Daoy (cell line): ENCODE data around the gene MANSC1. TPM values are rescaled to one million over a fixed set of nuclear protein-coding genes. Genes with fewer than 3 reads are reported as not detected.
"Not testable (repeated sequence)": the region's sequence is repeated elsewhere in the genome, so short reads cannot be mapped to it uniquely, and the experiment has no call there.

Experiments
- DNase-seq: peaks from one replicate; pipeline ENCODE4 v3.0.0-alpha.2; 2015; ENCODE audit warnings: low read depth
- total RNA-seq: library from RNA; depleted of rRNA; stranded (reverse); fragments of >200 nt; shearing (Covaris generic); gene quantifications from 2 replicates; pipeline ENCODE4 v1.2.3, GENCODE V29; 2014

The MANSC1 gene
- total RNA-seq, 1 experiment from 2014 or later = 0.06 TPM

DNA sequence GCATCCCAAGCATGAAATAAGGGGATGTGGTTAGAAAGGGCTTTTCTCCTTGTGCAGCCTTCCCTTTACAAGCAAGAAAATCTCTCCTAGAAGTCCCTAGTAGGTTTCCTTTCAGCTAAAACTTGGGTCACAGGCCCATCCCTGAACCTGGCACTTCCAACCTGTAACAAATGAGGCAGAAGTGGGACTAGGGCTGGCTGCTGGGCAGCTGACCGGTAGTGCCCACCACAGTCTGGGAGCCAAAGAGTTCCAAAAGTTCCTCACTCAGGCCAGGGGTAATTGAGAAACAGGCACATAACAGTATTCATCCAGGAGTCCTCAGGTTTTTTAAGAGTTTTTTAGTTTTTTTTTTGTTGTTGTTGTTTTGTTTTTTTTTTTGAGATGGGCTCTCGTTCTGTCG, 23.8 kb downstream of the MANSC1 start:
- DNase-seq = no peak

- no peak for DNase-seq
Observed at GRCh38 chr12:12323591-12323990, 26.5 kb downstream of the MANSC1 start.

GRCh38 chr12:12323118-12323517, 26.9 kb downstream of the MANSC1 start:
- DNase-seq = no peak

DNA sequence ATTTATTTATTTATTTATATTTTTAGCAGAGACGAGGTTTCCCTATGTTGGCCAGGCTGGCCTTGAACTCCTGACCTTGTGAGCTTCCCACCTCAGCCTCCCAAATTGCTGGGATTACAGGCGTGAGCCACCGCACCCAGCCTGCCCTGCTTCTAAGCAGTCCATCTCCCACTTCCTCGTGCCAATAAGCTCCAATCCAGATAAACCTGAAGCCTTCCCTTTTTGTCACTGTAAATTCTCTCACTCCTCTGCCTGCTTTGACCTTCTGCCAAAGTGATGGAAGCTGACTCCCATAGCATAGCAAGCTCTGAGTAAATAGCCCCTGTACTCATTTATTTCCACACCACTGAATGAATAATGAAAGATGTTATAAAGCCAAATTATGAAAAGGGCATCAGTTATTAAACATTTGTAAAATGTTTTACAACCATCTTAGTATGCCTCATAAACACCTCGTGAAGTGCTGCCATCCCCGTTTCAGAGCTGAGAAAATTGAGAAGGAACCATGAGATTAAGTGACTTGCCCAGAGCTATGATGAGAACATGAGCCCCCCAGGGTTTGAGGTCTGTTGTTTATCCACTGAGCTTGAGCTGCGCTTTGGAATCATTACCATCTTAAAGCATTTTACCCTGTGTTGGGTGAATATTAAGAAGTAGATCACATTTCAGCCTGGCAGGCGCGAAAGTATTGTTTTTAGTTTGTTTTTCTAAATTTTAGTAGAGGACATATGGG, 30.4 kb downstream of the MANSC1 start:
- DNase-seq = peak; percentile 16

DNA sequence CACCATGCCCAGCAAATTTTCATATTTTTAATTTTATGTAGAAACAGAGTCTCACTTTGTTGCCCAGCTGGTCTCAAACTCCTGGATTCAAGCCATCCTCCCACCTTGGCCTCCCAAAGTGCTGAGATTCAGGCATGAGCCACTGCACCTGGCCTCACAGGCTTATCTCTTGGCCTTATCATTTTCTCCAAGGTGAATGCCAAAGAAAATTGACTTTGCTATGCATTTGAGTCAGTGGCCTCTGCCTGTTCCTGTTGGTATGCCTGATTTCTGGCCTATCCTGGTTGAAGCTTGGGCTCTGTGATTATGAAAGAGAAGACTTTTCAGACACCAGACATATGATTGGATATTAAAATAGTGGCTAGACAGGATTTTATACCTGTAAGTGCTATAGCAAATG, 34.2 kb downstream of the MANSC1 start:
- DNase-seq = no peak

- DNase-seq = not testable (repeated sequence)
Observed at GRCh38 chr12:12310695-12311094, 39.3 kb downstream of the MANSC1 start.

- DNase-seq = no peak
Observed at GRCh38 chr12:12305568-12306300, 44.3 kb downstream of the MANSC1 start.

GRCh38 chr12:12302976-12303375, 47.1 kb downstream of the MANSC1 start:
- DNase-seq = no peak

DNA sequence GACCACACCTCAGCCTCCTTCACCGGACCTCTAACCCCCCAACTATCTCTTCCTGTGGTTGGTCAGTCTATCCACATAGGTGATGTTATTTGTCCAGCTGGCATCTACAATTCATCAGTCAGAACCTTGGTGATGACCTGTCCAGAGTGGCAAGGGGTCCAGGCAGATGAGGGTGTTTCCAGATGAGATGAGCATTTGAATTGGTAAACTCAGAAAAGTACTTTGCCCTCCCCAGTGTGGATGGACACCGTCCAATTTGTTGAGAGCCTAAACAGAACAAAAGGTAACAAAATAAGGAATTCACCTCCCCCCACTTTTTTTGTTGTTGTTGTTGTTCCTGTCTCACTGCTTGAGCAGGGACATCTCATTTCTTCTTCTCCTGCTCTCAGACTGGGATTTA, 48.9 kb downstream of the MANSC1 start:
- no peak for DNase-seq

DNA sequence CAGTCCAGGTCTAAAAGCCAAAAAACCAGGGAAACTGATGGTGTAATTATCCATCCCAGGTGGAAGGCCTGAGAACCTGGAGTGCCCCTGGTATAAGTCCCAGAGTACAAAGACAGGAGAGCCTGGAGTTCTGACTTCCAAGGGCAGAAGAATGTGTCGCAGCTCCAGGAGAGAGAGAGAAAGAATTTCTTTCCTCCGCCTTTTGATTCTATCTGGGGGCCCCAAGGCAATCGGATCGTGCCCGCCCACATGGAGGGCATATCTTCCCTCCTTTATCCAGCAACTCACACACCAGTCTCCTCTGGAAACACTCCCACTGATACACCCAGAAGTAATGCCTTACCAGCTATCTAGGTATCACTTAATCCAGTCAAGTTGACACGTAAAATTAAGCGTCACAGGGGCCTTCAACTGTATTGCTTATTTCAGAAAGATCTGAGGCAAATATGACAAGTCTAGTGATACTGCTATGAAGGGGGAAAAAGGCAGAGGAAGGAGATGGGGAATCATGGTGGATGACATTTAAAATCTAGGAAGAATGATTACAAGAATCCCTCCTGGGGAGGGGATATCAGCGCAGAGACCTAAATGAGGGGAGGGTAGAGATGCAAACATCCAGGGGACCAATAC, 52.7 kb downstream of the MANSC1 start:
- DNase-seq = no peak

DNA sequence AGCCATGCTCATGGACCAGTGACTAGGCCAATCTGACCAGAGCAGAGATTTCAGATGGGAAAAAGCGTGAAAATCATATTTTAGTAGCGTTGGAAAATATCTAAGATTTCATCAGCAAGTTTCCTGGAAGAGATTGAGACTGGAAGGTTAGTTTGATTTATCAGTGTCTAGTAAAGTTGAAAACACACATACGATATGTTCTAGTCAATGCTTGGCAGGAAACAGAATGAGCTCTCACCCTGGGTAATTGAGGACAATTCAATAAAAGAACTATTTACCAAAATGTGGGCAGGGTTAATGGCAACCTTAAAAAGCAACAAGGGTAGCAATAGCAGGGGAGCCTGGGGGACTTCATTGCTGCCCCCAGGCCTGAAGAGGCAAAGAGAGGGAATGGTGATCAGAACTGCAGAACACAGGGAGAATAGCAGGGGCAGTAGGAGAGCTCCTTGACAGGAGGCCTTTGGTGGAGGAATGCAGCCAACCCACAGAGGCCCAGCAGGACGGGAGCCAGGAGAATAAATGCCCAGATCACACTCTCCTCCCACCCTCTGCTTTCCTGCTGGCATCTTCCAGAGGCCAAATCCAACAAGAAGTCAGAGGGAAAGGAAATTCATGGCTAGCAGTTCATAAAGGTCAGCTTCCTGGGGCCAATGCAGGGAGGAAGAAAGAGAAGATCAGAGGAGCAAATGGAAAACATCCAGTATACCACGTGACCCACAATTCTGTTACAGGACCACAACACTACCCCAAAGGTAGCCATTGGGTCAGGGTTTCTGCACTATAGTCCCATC, 55.6 kb downstream of the MANSC1 start:
- DNase-seq = no peak

GRCh38 chr12:12290206-12290605, 59.8 kb downstream of the MANSC1 start:
- no peak for DNase-seq

DNA sequence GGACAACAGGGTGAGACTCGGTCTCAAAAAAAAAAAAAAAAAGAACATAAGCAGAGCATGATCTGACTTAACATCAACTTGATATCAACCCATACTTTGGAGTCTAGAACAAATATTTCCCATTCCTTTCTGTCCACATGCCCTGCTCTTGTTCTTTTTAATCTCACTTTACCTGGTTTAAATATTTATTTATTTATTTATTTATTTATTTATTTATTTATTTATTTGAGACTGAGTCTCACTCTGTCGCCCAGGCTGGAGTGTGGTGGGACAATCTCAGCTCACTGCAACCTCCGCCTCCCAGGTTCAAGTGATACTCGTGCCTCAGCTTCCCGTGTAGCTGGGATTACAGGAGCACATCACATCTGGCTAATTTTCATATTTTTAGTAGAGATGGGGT, 63.6 kb downstream of the MANSC1 start:
- DNase-seq = no peak

GRCh38 chr12:12282761-12283425, 67.1 kb downstream of the MANSC1 start:
- peak; percentile 24 for DNase-seq

DNA sequence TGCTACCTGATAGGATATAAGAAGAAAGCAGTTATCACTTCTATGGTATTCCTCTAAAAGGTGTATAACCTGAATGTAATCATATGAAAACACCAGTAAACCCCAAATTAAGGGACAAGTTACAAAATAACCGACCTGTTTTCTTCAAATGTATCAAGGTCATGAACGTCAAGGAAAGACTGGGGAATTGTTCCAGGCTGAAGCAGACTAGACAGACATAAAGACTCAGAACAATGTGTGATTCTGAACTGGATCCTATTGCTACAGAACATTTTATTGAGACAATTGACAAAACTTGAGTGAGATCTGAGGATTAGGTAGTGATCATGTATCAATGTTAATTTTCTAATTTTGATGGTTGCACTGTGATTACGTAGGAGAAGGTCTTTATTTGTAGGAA, 67.8 kb downstream of the MANSC1 start:
- no peak for DNase-seq

DNA sequence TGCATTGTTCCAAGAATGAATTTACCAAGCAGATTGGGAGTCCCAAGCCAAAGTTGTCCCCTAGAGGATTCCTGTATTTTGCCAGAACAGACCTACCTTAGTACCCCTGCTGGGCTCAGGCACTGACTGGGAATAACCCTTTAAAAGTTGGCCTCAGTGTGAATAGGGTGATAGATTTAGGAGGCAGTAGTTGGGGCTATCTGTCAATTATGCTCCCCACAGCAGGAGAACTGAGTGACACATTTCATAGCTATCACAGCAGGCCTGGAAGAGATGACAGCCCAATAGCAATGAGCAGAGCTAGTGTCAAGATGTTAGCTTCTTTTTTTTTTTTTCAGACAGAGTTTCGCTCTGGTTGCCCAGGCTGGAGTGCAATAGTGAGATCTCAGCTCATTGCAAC, 68.9 kb downstream of the MANSC1 start:
- no peak for DNase-seq

GRCh38 chr12:12278899-12279298, 71.1 kb downstream of the MANSC1 start:
- no peak for DNase-seq
